Measurements from ENCODE around the gene ANKRD23. TPM values are rescaled to one million over a fixed set of nuclear protein-coding genes. Genes with fewer than 3 reads are reported as not detected.

Gene ANKRD23
- polyA plus RNA-seq, 1 of the 3 experiments (the other 2 are of a cell fraction), result 3.1 TPM

DNA sequence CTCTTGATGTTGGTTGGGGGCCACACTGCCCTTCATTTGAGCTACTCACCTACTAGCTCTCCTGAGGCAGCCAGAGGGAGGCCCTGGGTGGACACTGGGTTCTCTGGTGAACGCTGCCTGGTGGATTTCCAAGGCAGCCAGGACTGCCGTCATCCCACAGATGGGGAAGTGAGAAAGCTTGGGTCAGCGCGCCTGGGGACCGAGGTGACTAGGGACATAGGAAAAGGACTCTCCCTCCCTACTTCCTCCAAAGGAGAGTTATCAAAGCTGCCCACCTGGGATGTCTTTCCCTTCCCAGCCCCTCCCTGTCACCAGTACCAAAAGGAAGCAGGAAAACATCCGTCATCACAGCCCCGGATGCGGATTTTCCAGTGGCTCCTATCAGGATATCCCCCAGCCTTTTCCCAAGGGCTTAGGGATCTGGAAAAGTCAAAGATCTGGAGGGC is 29.9 kb upstream of the ANKRD23 start:
- Histone ChIP-seq H3K9me3 (no peaks in the 10 kb centered on the region), H3K9ac (no peak overlapping the region), H3K79me2 (ENCODE audit: insufficient read depth) (peaks cover 5% of the 10 kb centered on the region), H3F3A (replicated peaks; ENCODE audit: insufficient read depth) (no peaks in the 10 kb centered on the region), H3K4me2 (no peak overlapping the region), H3K4me3 (ENCODE audit: low read depth in 2 of 2, low read length in 1 of 2) (no peak overlapping the region), H3K27me3 (ENCODE audit: insufficient read depth) (no peaks in the 10 kb centered on the region), H3K9me2 (no peaks in the 10 kb centered on the region), H2AFZ (ENCODE audit: low read depth) (no peak overlapping the region), H4K20me1 (ENCODE audit: insufficient read depth) (no peaks in the 10 kb centered on the region), H3K4me1 (ENCODE audit: control insufficient read depth in 1 of 2, insufficient read depth in 2 of 2, low read depth in 1 of 2, low read length in 1 of 2) (peaks cover 9 to 54% of the 10 kb centered on the region in 2 experiments; a peak in 2 of 4 replicates), H3K36me3 (replicated peaks in 1 of 2; ENCODE audit: control insufficient read depth in 1 of 2, insufficient read depth in 2 of 2, low read length in 1 of 2) (no peaks in the 10 kb centered on the region), H3K27ac (ENCODE audit: low read depth in 2 of 2, low read length in 1 of 2) (no peak overlapping the region)
- POLR2A ChIA-PET, result interaction anchor here (3.0 kb wide), 1 partner anchor 16 kb away, joined by 8 read pairs; the partner anchor contains the start of gene ANKRD39
- CTCF ChIA-PET, result interaction anchor here (2.9 to 5.7 kb wide), 2 partner anchors 16 to 78 kb away, joined by 25 to 34 read pairs; partner anchors contain the start of gene ANKRD39
- TF ChIP-seq MAX (IDR thresholded peaks at IDR 0.05; ENCODE audit: low read depth), result no peak
- no peak for DNase-seq
- 89% methylated on average over 4 of the region's 8 CpGs for WGBS (ENCODE audit: low lambda C conversion rate)

DNA sequence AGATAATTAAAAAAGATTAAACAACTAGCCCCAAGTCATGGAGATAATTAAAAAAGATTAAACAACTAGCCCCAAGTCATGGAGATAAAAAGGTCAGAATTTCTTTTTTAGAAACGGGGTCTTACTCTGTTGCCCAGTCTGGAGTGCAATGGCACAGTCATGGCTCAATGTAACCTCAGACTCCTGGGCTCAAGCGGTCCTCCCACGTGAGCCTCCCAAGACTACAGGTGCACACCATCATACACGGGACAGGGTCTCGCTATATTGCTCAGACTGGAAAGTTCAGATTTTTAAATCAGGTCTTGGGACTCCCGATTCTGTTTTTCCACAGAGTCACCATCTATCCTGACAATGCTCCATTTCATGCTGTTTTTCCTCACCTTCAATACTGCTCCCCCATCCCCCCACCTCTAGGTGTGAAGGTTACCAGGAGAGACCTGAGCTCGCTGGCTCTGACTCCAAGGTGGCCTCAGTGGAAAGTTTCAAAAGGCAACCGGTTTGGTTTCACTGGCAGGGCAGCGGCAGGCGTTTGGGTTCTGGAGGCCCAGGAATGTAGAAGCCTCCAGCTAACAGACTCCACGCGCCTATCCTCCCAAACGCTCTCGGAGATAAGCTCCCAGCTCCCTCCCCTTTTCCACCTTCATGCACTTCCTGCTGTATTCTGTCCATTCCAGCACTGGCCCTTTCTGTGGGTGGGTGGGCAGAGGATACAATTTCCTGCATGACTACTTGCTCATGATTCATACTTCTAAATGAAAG is 28.9 kb upstream of the ANKRD23 start:
- ChIA-PET CTCF (interaction anchor here (1.2 to 5.7 kb wide), 3 partner anchors 15 to 85 kb away, joined by 3 to 34 read pairs (median 9); partner anchors contain the start of gene ANKRD39), POLR2A (no interaction called here)
- Histone ChIP-seq H3K27me3 (ENCODE audit: insufficient read depth) (no peaks in the 10 kb centered on the region), H3K9ac (no peak overlapping the region), H3K9me3 (no peaks in the 10 kb centered on the region), H3K4me1 (ENCODE audit: control insufficient read depth in 1 of 2, insufficient read depth in 2 of 2, low read depth in 1 of 2, low read length in 1 of 2) (peaks cover 9 to 47% of the 10 kb centered on the region in 2 experiments; a peak in 2 of 4 replicates), H3K36me3 (replicated peaks in 1 of 2; ENCODE audit: control insufficient read depth in 1 of 2, insufficient read depth in 2 of 2, low read length in 1 of 2) (no peaks in the 10 kb centered on the region), H3K27ac (ENCODE audit: low read depth in 2 of 2, low read length in 1 of 2) (no peak overlapping the region), H3K4me2 (no peak overlapping the region), H3F3A (replicated peaks; ENCODE audit: insufficient read depth) (no peaks in the 10 kb centered on the region), H3K4me3 (ENCODE audit: low read depth in 2 of 2, low read length in 1 of 2) (no peak overlapping the region), H3K79me2 (ENCODE audit: insufficient read depth) (peaks cover 14% of the 10 kb centered on the region), H3K9me2 (no peaks in the 10 kb centered on the region), H2AFZ (ENCODE audit: low read depth) (no peak overlapping the region), H4K20me1 (ENCODE audit: insufficient read depth) (no peaks in the 10 kb centered on the region; the same call in 1 of the 2 replicates)
- 81% methylated on average over 13 of the region's 14 CpGs for WGBS (ENCODE audit: low lambda C conversion rate)
- DNase-seq, result no peak
- TF ChIP-seq, protein P1, sequence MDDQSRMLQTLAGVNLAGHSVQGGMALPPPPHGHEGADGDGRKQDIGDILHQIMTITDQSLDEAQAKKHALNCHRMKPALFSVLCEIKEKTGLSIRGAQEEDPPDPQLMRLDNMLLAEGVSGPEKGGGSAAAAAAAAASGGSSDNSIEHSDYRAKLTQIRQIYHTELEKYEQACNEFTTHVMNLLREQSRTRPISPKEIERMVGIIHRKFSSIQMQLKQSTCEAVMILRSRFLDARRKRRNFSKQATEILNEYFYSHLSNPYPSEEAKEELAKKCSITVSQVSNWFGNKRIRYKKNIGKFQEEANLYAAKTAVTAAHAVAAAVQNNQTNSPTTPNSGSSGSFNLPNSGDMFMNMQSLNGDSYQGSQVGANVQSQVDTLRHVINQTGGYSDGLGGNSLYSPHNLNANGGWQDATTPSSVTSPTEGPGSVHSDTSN (IDR thresholded peaks at IDR 0.05), result no peak
- TF ChIP-seq NFIC (IDR thresholded peaks at IDR 0.05; ENCODE audit: borderline replicate concordance) (no peak), TEAD4 (IDR thresholded peaks at IDR 0.05; ENCODE audit: borderline replicate concordance, insufficient read depth) (no peak), TCF12 (IDR thresholded peaks at IDR 0.05) (no peak), EZH2phosphoT487 (IDR thresholded peaks at IDR 0.05; ENCODE audit: borderline replicate concordance, low read depth) (no peak), RXRA (IDR thresholded peaks at IDR 0.05; ENCODE audit: borderline replicate concordance, low read depth) (no peak)
